CD4-positive, alpha-beta T cell (primary cell): ENCODE results near the gene SMPX. TPM values are rescaled to one million over a fixed set of nuclear protein-coding genes. Genes with fewer than 3 reads are reported as not detected.

Experiments used
- ATAC-seq: fragments of 200-7000 bp; cut with Tn5 transposase; one replicate; pipeline ENCODE4 v1.10.0; 2022; ENCODE audit warnings: mild to moderate bottlenecking; ENCODE audit not compliant: poor library complexity
- CTCF ChIA-PET: fragments of 350-600 bp; sonication (Branson Sonifier 250); formaldehyde crosslinking; loops from one replicate; lab custom pipeline; 2021; ENCODE audit warnings: antibody characterized with exemption, inconsistent platforms; lab: Charles Lee
- POLR2A ChIA-PET: fragments of 350-600 bp; sonication (Branson Sonifier 250); formaldehyde crosslinking; loops from one replicate; lab custom pipeline; 2021; ENCODE audit warnings: antibody characterized with exemption, inconsistent platforms; lab: Charles Lee
- DNase-seq, 14 experiments: peaks; one replicate each; pipeline ENCODE4 v3.0.0-alpha.2; 2013 to 2020; ENCODE audit warnings: mixed read lengths in 2 of 14
- H3K27ac ChIP-seq, 2 donors: one replicate each; pipeline versions ENCODE4 v1.5.1 to v1.7.0; 2013; ENCODE audit warnings: low read length in 2 of 2, low read depth in 1 of 2, mild to moderate bottlenecking in 1 of 2
- H3K27me3 ChIP-seq, 2 experiments: 1 replicate in 1 of 2; 2 replicates in 1 of 2; pipeline versions ENCODE4 v1.6.1 to v1.7.0; 2013; ENCODE audit warnings: low read length in 2 of 2, control low read depth in 1 of 2, mild to moderate bottlenecking in 1 of 2, moderate library complexity in 1 of 2; ENCODE audit not compliant: insufficient read depth in 2 of 2, control insufficient read depth in 1 of 2
- H3K36me3 ChIP-seq: one replicate; pipeline ENCODE4 v1.6.1; 2013; ENCODE audit warnings: low read length, control low read depth; ENCODE audit not compliant: insufficient read depth
- H3K4me1 ChIP-seq: one replicate; pipeline ENCODE4 v1.6.1; 2013; ENCODE audit warnings: low read length, control low read depth; ENCODE audit not compliant: insufficient read depth
- H3K4me3 ChIP-seq: one replicate; pipeline ENCODE4 v1.5.1; 2013; ENCODE audit warnings: mild to moderate bottlenecking, low read length, moderate library complexity
- H3K9me3 ChIP-seq, 2 experiments: 1 replicate in 1 of 2; 2 replicates in 1 of 2; pipeline versions ENCODE4 v1.6.1 to v1.7.0; 2013; ENCODE audit warnings: low read length in 2 of 2, mild to moderate bottlenecking in 2 of 2, control low read depth in 1 of 2, moderate library complexity in 1 of 2; ENCODE audit not compliant: control insufficient read depth in 1 of 2, insufficient read depth in 1 of 2
- H3K27ac Mint-ChIP-seq: one replicate; pipeline ENCODE4 v1.8.0; 2020; ENCODE audit warnings: mixed read lengths
- H3K27me3 Mint-ChIP-seq: one replicate; pipeline ENCODE4 v1.8.0; 2021; ENCODE audit warnings: mixed read lengths
- H3K36me3 Mint-ChIP-seq: one replicate; pipeline ENCODE4 v1.8.0; 2021; ENCODE audit warnings: low read depth, mixed read lengths
- H3K4me1 Mint-ChIP-seq: one replicate; pipeline ENCODE4 v1.8.0; 2021; ENCODE audit warnings: low read depth, mixed read lengths
- H3K4me3 Mint-ChIP-seq: one replicate; pipeline ENCODE4 v1.8.0; 2020; ENCODE audit warnings: mild to moderate bottlenecking, mixed read lengths
- H3K9me3 Mint-ChIP-seq: one replicate; pipeline ENCODE4 v1.8.0; 2020; ENCODE audit warnings: mixed read lengths
- intact Hi-C, 2 experiments: fragments of 100-400 bp; cut with DNase I in 1 of 2; cut with micrococcal nuclease in 1 of 2; formaldehyde crosslinking; loops; one replicate each; pipeline versions ENCODE4 v1.15.1 to v1.9.0; 2023 to 2025; cut with DNase I, micrococcal nuclease
- total RNA-seq, 174 experiments: library from RNA in 2 of 174; stranded (reverse) in 2 of 174; gene quantifications; one replicate each; pipeline ENCODE4 v1.2.3 and lab custom pipeline; 2021 to 2026
- TF ChIP-seq, protein P1 (sequence below): fragments of 200-600 bp; IDR thresholded peaks from one replicate; pipeline ENCODE4 v1.8.0; 2022; ENCODE audit warnings: antibody characterized with exemption, mild to moderate bottlenecking

The SMPX gene
- total RNA-seq, 2 experiments from 2014 or later = not detected

DNA sequence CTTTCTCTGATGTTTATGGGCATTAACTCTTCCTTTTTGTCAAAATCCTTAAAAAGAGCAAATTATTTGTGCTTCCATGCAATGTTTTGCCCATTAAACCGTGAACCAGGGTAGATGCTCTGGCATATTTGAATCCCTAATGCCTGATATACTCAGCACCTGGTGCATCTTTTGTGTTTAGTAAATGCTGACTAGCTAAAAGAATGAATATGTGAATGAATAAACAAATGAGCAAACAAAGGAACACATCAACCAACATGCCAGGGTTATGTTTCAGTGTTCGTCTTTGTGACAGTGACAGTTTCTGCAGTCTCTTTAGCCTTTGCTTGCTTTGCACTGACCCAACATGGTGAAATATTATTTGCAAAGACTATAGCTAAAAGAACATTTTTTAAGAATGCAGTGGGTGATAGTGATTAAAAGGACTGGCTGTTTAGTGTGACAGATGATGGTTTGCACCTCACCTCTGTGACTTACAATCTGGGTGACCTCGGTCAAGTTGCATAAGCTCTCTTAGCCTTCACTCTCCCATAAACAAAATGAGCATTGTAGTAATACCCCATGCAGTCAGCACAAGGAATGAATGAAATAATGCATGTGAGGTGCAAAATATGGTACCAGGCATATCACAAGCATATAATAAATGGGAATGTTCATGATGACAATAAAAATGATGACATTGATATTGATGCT, 29.5 kb downstream of the SMPX start:
- ATAC-seq = no peak
- no peak overlapping the region for H3K4me3 Mint-ChIP-seq

DNA sequence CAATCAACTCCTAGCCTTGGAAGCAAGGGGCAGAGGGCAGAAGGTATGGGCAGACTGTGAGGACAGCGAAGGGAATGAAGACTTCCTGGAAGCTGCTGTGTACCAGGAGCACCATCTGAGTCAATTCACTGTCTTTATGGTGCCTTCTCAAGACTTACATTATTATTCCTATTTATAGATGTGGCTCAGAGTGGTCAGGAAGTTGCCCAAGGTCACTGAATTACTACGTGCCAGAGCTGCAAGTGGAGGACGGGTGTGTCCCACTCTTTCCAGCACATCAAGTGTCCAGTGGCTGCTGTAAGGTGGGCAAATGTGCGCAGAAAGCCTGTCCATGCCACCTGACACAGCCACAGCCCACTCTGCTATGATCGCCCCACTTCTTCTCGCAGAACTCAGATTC, 32.0 kb downstream of the SMPX start:
- TF ChIP-seq, protein P1, sequence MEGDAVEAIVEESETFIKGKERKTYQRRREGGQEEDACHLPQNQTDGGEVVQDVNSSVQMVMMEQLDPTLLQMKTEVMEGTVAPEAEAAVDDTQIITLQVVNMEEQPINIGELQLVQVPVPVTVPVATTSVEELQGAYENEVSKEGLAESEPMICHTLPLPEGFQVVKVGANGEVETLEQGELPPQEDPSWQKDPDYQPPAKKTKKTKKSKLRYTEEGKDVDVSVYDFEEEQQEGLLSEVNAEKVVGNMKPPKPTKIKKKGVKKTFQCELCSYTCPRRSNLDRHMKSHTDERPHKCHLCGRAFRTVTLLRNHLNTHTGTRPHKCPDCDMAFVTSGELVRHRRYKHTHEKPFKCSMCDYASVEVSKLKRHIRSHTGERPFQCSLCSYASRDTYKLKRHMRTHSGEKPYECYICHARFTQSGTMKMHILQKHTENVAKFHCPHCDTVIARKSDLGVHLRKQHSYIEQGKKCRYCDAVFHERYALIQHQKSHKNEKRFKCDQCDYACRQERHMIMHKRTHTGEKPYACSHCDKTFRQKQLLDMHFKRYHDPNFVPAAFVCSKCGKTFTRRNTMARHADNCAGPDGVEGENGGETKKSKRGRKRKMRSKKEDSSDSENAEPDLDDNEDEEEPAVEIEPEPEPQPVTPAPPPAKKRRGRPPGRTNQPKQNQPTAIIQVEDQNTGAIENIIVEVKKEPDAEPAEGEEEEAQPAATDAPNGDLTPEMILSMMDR = no peak
- H3K36me3 ChIP-seq = no peaks in the 10 kb centered on the region
- no peak for ATAC-seq
- intact Hi-C loops = loop anchor here (1.0 to 2.0 kb wide), 2 partner anchors 1196 to 1199 kb away; no protein-coding TSS in a partner anchor
- H3K27me3 ChIP-seq = no peaks in the 10 kb centered on the region
- CTCF ChIA-PET = interaction anchor here (1.6 kb wide), 1 partner anchor 1196 kb away, joined by 4 read pairs; no protein-coding TSS in a partner anchor
- no peak overlapping the region for H3K4me3 ChIP-seq
- Mint-ChIP-seq H3K27ac (no peak overlapping the region), H3K9me3 (no peaks in the 10 kb centered on the region), H3K4me1 (no peaks in the 10 kb centered on the region), H3K27me3 (peaks cover 9% of the 10 kb centered on the region), H3K4me3 (no peak overlapping the region), H3K36me3 (no peaks in the 10 kb centered on the region)
- no peaks in the 10 kb centered on the region for H3K9me3 ChIP-seq
- no peak for DNase-seq
- no peaks in the 10 kb centered on the region for H3K4me1 ChIP-seq
- POLR2A ChIA-PET = no interaction called here
- H3K27ac ChIP-seq = no peak overlapping the region

More for the DNA sequence above, 29.5 kb downstream of the SMPX start:
- Mint-ChIP-seq H3K27me3 (peaks cover 9% of the 10 kb centered on the region), H3K36me3 (no peaks in the 10 kb centered on the region), H3K4me1 (no peaks in the 10 kb centered on the region), H3K27ac (no peak overlapping the region), H3K9me3 (no peaks in the 10 kb centered on the region)
- no peak for DNase-seq
- ChIA-PET POLR2A (no interaction called here), CTCF (no interaction called here)
- no peak overlapping the region for H3K27ac ChIP-seq
- no peaks in the 10 kb centered on the region for H3K36me3 ChIP-seq
- TF ChIP-seq, protein P1 = no peak
- no peaks in the 10 kb centered on the region for H3K9me3 ChIP-seq
- H3K4me1 ChIP-seq = no peaks in the 10 kb centered on the region
- no peak overlapping the region for H3K4me3 ChIP-seq
- no peaks in the 10 kb centered on the region for H3K27me3 ChIP-seq
- intact Hi-C loops = no loop called here

DNA sequence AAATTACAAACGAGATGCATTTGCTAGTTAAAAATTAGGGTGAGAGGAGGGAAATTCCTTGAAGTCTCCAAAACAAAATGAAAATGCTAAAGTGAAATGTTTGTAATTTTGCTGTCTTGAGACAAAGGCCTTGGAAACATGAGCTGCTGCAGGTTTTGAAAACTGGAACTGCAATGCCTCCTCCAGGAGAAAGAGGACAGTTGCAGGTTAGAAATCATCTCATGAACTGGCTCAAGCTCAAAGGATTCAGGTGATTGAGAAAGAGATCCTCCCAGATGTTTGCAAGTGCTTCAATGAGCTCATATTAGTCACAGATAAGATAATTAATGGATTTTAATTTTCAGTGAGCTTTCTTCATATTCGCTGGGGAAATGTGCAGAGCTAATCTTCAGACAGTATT, 32.4 kb downstream of the SMPX start:
- Mint-ChIP-seq H3K4me3 (no peak overlapping the region), H3K9me3 (no peaks in the 10 kb centered on the region), H3K36me3 (no peaks in the 10 kb centered on the region), H3K4me1 (no peaks in the 10 kb centered on the region), H3K27ac (no peak overlapping the region), H3K27me3 (peaks cover 9% of the 10 kb centered on the region)
- Histone ChIP-seq H3K27me3 (no peaks in the 10 kb centered on the region), H3K27ac (no peak overlapping the region), H3K9me3 (no peaks in the 10 kb centered on the region), H3K4me1 (no peaks in the 10 kb centered on the region), H3K36me3 (no peaks in the 10 kb centered on the region), H3K4me3 (no peak overlapping the region)
- ChIA-PET POLR2A (no interaction called here), CTCF (interaction anchor here (1.6 kb wide), 1 partner anchor 1196 kb away, joined by 4 read pairs; no protein-coding TSS in a partner anchor)
- intact Hi-C loops = loop anchor here (1.0 to 2.0 kb wide), 2 partner anchors 1195 to 1199 kb away; no protein-coding TSS in a partner anchor
- TF ChIP-seq, protein P1 = peak; percentile 33
- DNase-seq = peak in 3 of 14 experiments; percentile 10 to 37 (median 31)
- ATAC-seq = no peak
